Loucy (cell line): ENCODE data around the gene ATAD2B.

Experiments
- CTCF ChIP-seq: fragments of 200-600 bp; sonication (generic); conservative IDR thresholded peaks from 2 replicates; pipeline ENCODE4 v1.5.1; 2014; ENCODE audit warnings: mild to moderate bottlenecking, antibody characterized with exemption, low read length
- EZH2phosphoT487 ChIP-seq: fragments of 200-600 bp; IDR thresholded peaks from 2 replicates; pipeline ENCODE4 v1.6.1; 2018; ENCODE audit warnings: antibody characterized with exemption, mild to moderate bottlenecking, moderate library complexity, borderline replicate concordance

- TF ChIP-seq CTCF (no peak), EZH2phosphoT487 (no peak)
Observed at GRCh38 chr2:23839919-23840578, 86.9 kb downstream of the ATAD2B start.
